PFSK-1 (cell line): Measurements from ENCODE around the gene ERI3.

Experiments
- POLR2AphosphoS5 ChIP-seq: IDR thresholded peaks from 2 replicates; pipeline ENCODE4 v1.6.1; 2012; ENCODE audit warnings: low read depth, mild to moderate bottlenecking, control low read depth, low read length, moderate library complexity
- SIN3A ChIP-seq: IDR thresholded peaks from 2 replicates; pipeline ENCODE4 v1.6.1; 2012; ENCODE audit warnings: mild to moderate bottlenecking, low read length, moderate library complexity, borderline replicate concordance; ENCODE audit not compliant: insufficient read depth
- TAF1 ChIP-seq: IDR thresholded peaks from 2 replicates; pipeline ENCODE4 v1.6.1; 2012; ENCODE audit warnings: low read length, control low read depth, borderline replicate concordance; ENCODE audit not compliant: insufficient read depth

DNA sequence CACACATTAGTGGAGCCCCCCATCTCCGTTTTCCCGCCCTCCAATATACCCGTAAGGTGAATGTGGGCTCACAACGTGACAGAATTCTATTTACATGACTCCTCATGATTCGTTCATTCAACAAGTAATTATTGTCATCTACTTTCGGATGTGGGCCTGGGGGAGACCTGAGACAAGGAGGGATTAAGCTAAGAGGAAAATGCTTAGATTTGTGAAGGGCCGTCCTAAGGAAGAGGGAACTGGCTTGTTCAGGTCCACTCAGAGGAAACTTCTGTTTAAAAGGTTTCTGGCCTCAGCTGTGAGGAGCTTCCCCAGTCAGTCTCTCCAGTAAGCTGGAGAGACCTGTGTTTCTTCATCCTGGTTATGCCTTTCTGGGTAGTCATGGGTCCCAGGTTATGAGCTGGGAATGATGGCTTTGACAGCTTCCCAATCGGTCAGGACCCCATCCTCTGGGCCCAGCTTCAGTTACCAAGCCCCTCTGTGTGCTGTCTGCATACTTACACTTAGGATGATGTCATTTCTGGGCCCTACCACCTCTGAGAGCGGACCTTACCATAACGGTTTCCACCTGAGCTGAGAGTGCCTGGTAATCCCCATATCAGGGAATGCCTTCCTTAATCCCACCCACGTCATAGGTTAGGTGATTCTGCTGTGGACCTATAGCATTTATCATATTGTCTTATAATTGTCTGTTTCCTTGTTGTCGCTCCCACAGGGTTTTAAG lies 687 bp upstream of the ERI3 start:
- TF ChIP-seq TAF1 (no peak), POLR2AphosphoS5 (no peak), SIN3A (no peak; the same call in 1 of the 2 replicates)
